ENCODE measurements around the gene ARHGEF4.

DNA sequence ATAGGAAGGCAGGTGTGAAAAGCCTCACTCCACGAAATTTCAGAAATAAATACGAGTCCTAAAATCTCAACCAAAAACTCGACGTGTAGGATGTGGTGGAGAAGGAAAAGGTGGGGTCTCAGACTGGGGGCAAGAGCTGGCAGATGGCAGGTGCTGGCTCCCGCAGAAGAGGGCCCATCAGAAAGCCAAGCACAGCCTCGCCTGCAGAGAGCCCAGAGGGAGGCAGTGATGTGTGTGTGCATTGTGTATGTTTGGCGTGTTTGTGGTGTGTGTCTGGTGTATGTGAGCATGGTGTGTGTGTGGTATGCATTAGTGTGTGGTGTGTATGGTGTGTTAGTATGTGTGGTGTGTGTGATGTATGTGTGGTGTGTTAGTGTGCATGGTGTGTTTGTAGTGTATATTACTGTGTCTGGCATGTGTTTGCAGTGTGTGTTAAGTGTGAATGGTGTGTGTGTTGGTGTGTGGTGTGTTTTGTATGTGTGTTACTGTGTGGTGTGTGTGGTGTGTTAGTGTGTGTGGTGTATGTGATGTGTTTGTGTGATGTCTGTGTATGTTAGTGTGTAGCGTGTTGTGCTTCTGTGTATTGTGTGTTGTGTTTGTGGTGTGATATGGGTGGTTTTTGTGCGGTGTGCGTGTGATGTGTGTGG is 140.0 kb downstream of the ARHGEF4 start:
- no peak for TF ChIP-seq ELF4 (IDR thresholded peaks at IDR 0.05)
- no peak for TF ChIP-seq ARNT (IDR thresholded peaks at IDR 0.05)
- TF ChIP-seq SP1 (IDR thresholded peaks at IDR 0.05), result no peak
- TF ChIP-seq ZNF384 (IDR thresholded peaks at IDR 0.05), result no peak

Measured in HEK293T (cell line).